ENCODE results near the gene EGFR.
"Not testable (repeated sequence)": the region's sequence is repeated elsewhere in the genome, so short reads cannot be mapped to it uniquely, and the experiment has no call there.

EGFR gene

GRCh38 chr7:55013851-55014250, 5.0 kb upstream of the EGFR start:
- DNase-seq (ENCODE audit: low read depth) = no peak

- DNase-seq (ENCODE audit: low read depth) = no peak
Measured at GRCh38 chr7:55016061-55016745, 2.6 kb upstream of the EGFR start.

GRCh38 chr7:55016746-55017090, 2.1 kb upstream of the EGFR start:
- DNase-seq (ENCODE audit: low read depth) = no peak

- no peak for DNase-seq (ENCODE audit: low read depth)
Measured at GRCh38 chr7:55017841-55018240, 976 bp upstream of the EGFR start.

- no peak for DNase-seq (ENCODE audit: low read depth)
Measured at GRCh38 chr7:55019191-55019690, 424 bp downstream of the EGFR start.

GRCh38 chr7:55019691-55020465, 1.1 kb downstream of the EGFR start:
- no peak for DNase-seq (ENCODE audit: low read depth)

- DNase-seq (ENCODE audit: low read depth) = no peak
Measured at GRCh38 chr7:55020466-55020871, 1.7 kb downstream of the EGFR start.

GRCh38 chr7:55021053-55021452, 2.2 kb downstream of the EGFR start:
- DNase-seq (ENCODE audit: low read depth) = no peak

GRCh38 chr7:55022002-55022985, 3.5 kb downstream of the EGFR start:
- no peak for DNase-seq (ENCODE audit: low read depth)

- no peak for DNase-seq (ENCODE audit: low read depth)
Measured at GRCh38 chr7:55023841-55024505, 5.2 kb downstream of the EGFR start.

- DNase-seq (ENCODE audit: low read depth) = no peak
Measured at GRCh38 chr7:55024776-55025175, 6.0 kb downstream of the EGFR start.

- no peak for DNase-seq (ENCODE audit: low read depth)
Measured at GRCh38 chr7:55026086-55026790, 7.4 kb downstream of the EGFR start.

GRCh38 chr7:55026867-55027490, 8.2 kb downstream of the EGFR start:
- no peak for DNase-seq (ENCODE audit: low read depth)

- DNase-seq (ENCODE audit: low read depth) = no peak
Measured at GRCh38 chr7:55028011-55028410, 9.2 kb downstream of the EGFR start.

- no peak for DNase-seq (ENCODE audit: low read depth)
Measured at GRCh38 chr7:55030314-55030713, 11.5 kb downstream of the EGFR start.

GRCh38 chr7:55031075-55031474, 12.3 kb downstream of the EGFR start:
- DNase-seq (ENCODE audit: low read depth) = no peak

GRCh38 chr7:55032069-55032699, 13.4 kb downstream of the EGFR start:
- no peak for DNase-seq (ENCODE audit: low read depth)

GRCh38 chr7:55033236-55033846, 14.5 kb downstream of the EGFR start:
- no peak for DNase-seq (ENCODE audit: low read depth)

GRCh38 chr7:55034776-55035175, 16.0 kb downstream of the EGFR start:
- no peak for DNase-seq (ENCODE audit: low read depth)

GRCh38 chr7:55035410-55035809, 16.6 kb downstream of the EGFR start:
- DNase-seq (ENCODE audit: low read depth) = not testable (repeated sequence)

All from CMK (cell line).